Measurements from ENCODE around the gene CRY2. TPM values are rescaled to one million over a fixed set of nuclear protein-coding genes. Genes with fewer than 3 reads are reported as not detected.
A peak's percentile ranks its signal among the peaks of the same experiment; 100 is the strongest.

The CRY2 gene
- total RNA-seq, 2 donors from 2014 or later, result 24.6 to 65.9 TPM

- ATAC-seq (no peak), DNase-seq (no peak)
- H3K4me3 ChIP-seq, result no peak overlapping the region
- H3K27ac ChIP-seq, result no peak overlapping the region
- intact Hi-C loops (cut with DNase I), result no loop called here
- no peaks in the 10 kb centered on the region for H3K9me3 ChIP-seq
- H3K4me1 ChIP-seq, result peaks cover 19% of the 10 kb centered on the region
- H3K36me3 ChIP-seq (replicated peaks in 1 of 2; ENCODE audit: insufficient read depth in 1 of 2, low read depth in 2 of 2), result no peaks in the 10 kb centered on the region
- 58 to 61% methylated on average over 2 of the region's 2 CpGs for WGBS, 2 donors
- no peak for TF ChIP-seq CTCF (IDR thresholded peaks at IDR 0.05)
- TF ChIP-seq POLR2A (IDR thresholded peaks at IDR 0.05), result no peak
- H3K27me3 ChIP-seq, result no peaks in the 10 kb centered on the region
Observed at GRCh38 chr11:45801723-45802315, 45.5 kb upstream of the CRY2 start.

GRCh38 chr11:45802531-45803317, 44.6 kb upstream of the CRY2 start:
- WGBS, 2 donors, result 90 to 93% methylated on average over 10 of the region's 10 CpGs
- Histone ChIP-seq H3K4me1 (peaks cover 28% of the 10 kb centered on the region), H3K36me3 (replicated peaks in 1 of 2; ENCODE audit: insufficient read depth in 1 of 2, low read depth in 2 of 2) (no peaks in the 10 kb centered on the region), H3K4me3 (no peak overlapping the region), H3K27ac (no peak overlapping the region), H3K27me3 (no peaks in the 10 kb centered on the region), H3K9me3 (no peaks in the 10 kb centered on the region)
- ATAC-seq, result no peak
- intact Hi-C loops (cut with DNase I), result no loop called here
- no peak for TF ChIP-seq POLR2A (IDR thresholded peaks at IDR 0.05)
- TF ChIP-seq CTCF (IDR thresholded peaks at IDR 0.05), result no peak
- no peak for DNase-seq

- H3K4me3 ChIP-seq, result peak overlapping the region; percentile 59 to 72
- peaks cover 40% of the 10 kb centered on the region for H3K4me1 ChIP-seq
- H3K9me3 ChIP-seq, result no peaks in the 10 kb centered on the region
- no peaks in the 10 kb centered on the region for H3K36me3 ChIP-seq (replicated peaks in 1 of 2; ENCODE audit: insufficient read depth in 1 of 2, low read depth in 2 of 2)
- TF ChIP-seq CTCF (IDR thresholded peaks at IDR 0.05), result peak in 1 of 7 experiments; percentile 10
- TF ChIP-seq POLR2A (IDR thresholded peaks at IDR 0.05), result peak in 2 of 3 donors; percentile 27 to 43
- peak overlapping the region; percentile 86 to 95 (median 91) for H3K27ac ChIP-seq
- intact Hi-C loops (cut with DNase I), result no loop called here
- DNase-seq, result peak; percentile 82 to 90 (median 86)
- WGBS, 2 donors, result 0% methylated on average over 20 to 70 of the region's 70 CpGs
- ATAC-seq, result peak; percentile 66
- no peaks in the 10 kb centered on the region for H3K27me3 ChIP-seq
Observed at GRCh38 chr11:45803971-45804760, 43.1 kb upstream of the CRY2 start.

- Histone ChIP-seq H3K36me3 (replicated peaks in 1 of 2; ENCODE audit: insufficient read depth in 1 of 2, low read depth in 2 of 2) (no peaks in the 10 kb centered on the region), H3K4me3 (peak within 1 kb of the TSS; percentile 59 to 72), H3K27ac (peak within 1 kb of the TSS; percentile 86 to 95 (median 91)), H3K9me3 (no peaks in the 10 kb centered on the region), H3K27me3 (no peaks in the 10 kb centered on the region), H3K4me1 (peaks cover 40% of the 10 kb centered on the region)
- TF ChIP-seq POLR2A (IDR thresholded peaks at IDR 0.05) (peak; percentile 73 to 87 (median 84)), CTCF (IDR thresholded peaks at IDR 0.05) (peak in 3 of 7 experiments; percentile 26 to 39 (median 31))
- 1% methylated on average over 15 to 38 of the region's 49 CpGs for WGBS, 2 donors
- intact Hi-C loops (cut with DNase I), result no loop called here
- DNase-seq, result peak; percentile 98 to 99 (median 98)
- peak; percentile 93 for ATAC-seq
Observed at GRCh38 chr11:45804761-45805304, 42.4 kb upstream of the CRY2 start, which contains the start of gene SLC35C1. TSS of gene SLC35C1 (plus strand) at chr11:45805149. CDS start at chr11:45805802, 653 bp downstream.
